GM19043 (cell line): Measurements from ENCODE around the gene NRIP2.
A peak's percentile ranks its signal among the peaks of the same experiment; 100 is the strongest.
"Not testable (repeated sequence)": the region's sequence is repeated elsewhere in the genome, so short reads cannot be mapped to it uniquely, and the experiment has no call there.

Source experiments
- ATAC-seq: cut with Tn5 transposase; IDR thresholded peaks from one replicate; pipeline ENCODE4 v1.9.1; 2021; ENCODE audit warnings: low read depth; ENCODE audit not compliant: unreplicated experiment

The NRIP2 gene, protein sequence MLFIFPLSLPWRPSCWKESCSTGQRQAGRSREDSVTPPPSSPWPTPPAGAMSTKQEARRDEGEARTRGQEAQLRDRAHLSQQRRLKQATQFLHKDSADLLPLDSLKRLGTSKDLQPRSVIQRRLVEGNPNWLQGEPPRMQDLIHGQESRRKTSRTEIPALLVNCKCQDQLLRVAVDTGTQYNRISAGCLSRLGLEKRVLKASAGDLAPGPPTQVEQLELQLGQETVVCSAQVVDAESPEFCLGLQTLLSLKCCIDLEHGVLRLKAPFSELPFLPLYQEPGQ

GRCh38 chr12:2834581-2835491 lies at the start of gene NRIP2:
Gene NRIP2 (minus strand): TSS chr12:2835035. CDS start chr12:2834983, 52 bp downstream.
- no peak for ATAC-seq

- no peak for ATAC-seq
Measured at GRCh38 chr12:2879853-2880252, 45.0 kb upstream of the NRIP2 start.

- no peak for ATAC-seq
Measured at GRCh38 chr12:2877953-2878732, 43.3 kb upstream of the NRIP2 start.

DNA sequence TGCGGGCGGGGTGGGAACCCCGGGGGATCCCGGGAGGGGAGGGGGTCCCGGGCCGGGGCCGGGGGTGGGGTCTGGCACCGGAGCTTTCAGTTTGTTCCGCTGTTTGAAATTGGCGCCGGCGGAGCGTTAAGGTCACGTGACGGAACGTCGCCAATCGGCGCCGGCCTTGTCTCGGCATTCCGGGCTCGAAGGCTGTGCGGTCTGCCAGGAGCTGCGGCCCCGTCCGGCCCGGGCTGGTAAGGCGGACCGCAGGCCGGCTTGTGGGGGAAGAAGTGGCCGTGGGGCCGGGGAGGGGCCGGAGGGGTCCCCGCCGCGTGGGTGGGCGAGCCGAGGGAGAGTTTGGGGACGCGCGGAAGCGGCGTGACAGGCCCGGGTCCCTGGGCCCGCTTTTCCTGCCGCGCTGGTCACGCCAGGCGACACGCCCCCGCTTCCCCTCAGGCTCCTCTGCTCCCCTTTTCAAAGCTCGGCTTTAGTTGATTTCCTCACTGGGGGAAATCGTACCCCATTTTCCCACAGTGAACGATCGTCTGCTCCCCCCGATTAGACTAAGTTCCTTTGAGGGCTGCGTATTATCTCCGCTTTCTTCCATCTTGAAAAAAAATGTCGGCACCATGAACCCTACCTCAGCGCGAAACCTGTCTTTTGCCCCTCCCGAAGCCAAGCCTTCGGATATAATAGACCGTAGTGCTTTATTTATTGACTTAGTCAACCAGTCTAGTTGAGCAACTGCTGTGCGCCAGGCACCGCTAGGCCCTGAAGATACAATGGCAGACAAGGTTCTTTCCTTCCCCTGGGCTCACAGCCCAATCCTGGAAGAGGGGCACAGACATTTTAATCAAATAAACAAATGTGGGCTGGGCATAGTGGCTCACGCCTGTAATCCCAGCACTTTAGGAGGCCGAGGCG lies 42.5 kb upstream of the NRIP2 start, which contains the start of the genes FOXM1 and RHNO1:
TSS of gene FOXM1 (minus strand) at position 128 of the 906 bp plus-strand sequence. CDS start 2,696 bp downstream, outside the sequence.
TSS of gene RHNO1 (plus strand) at position 177 of the 906 bp plus-strand sequence. CDS start 8,144 bp downstream, outside the sequence.
- peak; percentile 75 for ATAC-seq

GRCh38 chr12:2876431-2877046 lies 41.7 kb upstream of the NRIP2 start:
- peak; percentile 42 for ATAC-seq

- ATAC-seq, result not testable (repeated sequence)
Measured at GRCh38 chr12:2868986-2869632, 34.3 kb upstream of the NRIP2 start.

GRCh38 chr12:2864198-2864597 lies 29.4 kb upstream of the NRIP2 start:
- ATAC-seq, result no peak

DNA sequence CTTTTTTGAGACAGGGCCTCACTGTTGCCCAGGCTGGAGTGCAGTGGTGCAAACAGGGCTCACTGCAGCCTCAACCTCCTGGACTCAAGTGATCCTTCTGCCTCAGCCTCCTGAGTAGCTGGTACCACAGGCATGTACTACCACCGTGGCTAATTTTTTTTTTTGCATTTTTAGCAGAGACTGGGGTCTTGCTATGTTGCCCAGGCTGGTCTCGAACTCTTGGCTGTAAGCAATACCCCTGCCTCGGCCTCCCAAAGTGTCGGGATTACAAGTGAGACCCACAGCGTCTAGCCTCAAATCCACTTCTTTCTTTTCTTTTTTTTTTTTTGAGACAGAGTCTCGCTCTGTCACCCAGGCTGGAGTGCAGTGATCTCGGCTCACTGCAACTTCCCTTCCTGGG lies 28.6 kb upstream of the NRIP2 start:
- ATAC-seq, result not testable (repeated sequence)

DNA sequence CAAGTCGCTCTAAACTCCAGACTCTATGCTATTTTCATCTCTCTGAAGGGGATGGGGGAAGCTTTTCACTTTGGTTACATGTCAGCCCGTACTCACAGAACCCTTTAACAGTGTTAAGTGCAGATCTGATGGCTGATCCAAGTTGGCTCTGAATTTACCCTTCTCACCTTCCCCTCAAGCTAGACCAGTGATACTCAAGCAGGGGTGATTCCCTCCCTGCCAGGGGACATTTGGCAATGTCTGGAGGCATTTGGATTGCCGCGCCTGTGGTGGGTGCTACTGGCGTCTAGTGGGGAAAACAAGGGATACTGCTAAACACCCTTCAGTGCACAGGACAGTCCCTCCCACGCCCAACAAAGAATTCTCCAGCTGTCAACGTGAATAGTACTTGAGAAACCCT lies 28.0 kb upstream of the NRIP2 start:
- ATAC-seq, result no peak

DNA sequence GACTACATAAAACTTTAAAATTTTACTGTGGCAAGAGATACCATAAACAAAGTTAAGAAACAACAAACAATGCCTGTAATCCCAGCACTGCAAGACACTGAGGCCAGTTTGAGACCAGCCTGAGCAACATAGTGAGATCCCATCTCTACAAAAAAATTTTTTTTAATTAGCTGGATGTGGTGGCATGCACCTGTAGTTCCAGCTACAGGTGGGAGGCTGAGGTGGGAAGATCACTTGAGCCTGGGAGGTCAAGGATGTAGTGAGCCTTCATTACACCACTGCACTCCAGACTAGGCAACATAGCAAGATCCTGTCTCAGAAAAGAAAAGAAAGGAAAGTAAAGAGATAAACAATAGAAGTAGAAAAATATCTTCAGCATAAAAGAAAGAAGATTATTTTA lies 25.3 kb upstream of the NRIP2 start:
- ATAC-seq, result no peak

- ATAC-seq, result no peak
Measured at GRCh38 chr12:2858944-2859421, 24.1 kb upstream of the NRIP2 start.

DNA sequence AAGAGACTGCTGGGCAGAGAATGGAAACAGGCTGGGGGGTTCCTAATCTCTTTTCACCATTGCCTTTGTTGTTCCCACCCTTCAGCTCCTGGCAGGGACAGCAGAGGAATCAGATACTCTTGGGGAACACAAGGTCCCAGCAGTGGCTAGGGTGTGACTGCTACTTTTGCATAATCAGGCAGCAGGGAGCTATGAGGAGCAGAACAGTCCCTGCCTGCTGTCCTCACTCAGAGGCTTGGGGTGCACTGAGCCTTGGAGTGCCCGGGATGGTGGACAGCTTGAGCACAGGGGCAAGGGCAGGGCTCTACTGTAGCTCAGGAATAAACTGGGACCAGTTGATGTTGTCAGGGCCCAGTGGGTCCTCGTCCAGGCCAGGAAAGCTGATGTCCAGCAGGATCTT lies 23.5 kb upstream of the NRIP2 start:
- no peak for ATAC-seq

DNA sequence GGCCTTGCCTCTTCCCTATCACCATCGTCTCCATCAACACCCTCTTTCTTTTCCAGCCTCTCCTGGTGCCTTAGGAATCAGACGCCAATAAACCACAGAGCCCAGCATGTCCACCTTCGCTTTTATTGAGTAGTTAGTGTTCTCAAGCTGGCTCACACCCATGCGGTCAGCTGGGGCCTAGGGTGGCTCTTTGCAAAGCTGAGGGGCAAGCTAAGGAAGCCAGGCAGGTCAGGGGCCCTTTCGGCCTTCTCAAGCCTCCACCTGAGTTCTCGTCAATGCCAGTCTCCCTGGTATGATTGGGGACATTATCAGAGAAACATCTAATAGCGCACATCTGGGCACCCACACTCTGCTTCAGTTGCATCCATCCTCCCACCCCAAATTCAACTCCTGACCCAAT lies 22.7 kb upstream of the NRIP2 start:
- no peak for ATAC-seq

- no peak for ATAC-seq
Measured at GRCh38 chr12:2857021-2857431, 22.2 kb upstream of the NRIP2 start, which contains the start of gene TEX52. Gene TEX52 (minus strand): TSS chr12:2857039. CDS start chr12:2857026, 13 bp downstream.

GRCh38 chr12:2856051-2856450 lies 21.2 kb upstream of the NRIP2 start:
- ATAC-seq, result no peak

- no peak for ATAC-seq
Measured at GRCh38 chr12:2855546-2855945, 20.7 kb upstream of the NRIP2 start.

GRCh38 chr12:2854669-2855453 lies 20.0 kb upstream of the NRIP2 start:
- no peak for ATAC-seq

DNA sequence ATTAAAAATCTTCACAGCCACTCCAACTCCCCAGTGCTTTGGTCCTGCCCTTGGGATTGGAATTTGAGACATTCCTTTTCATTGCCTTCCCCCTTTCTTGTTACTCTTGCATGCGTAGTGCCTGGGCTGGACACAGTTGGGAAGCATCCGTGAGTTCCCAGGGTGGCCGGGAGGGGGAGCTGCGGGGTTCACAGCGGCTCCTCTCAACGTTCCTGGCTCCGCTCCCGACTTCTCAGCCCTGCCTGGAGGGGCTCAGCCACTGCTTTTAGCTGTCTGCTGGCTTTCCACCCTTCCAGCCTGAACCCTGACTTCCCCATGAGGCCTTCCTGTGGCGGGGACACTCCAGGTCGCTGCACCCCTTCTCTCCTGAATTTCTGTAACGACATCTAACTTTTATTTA lies 18.8 kb upstream of the NRIP2 start:
- no peak for ATAC-seq
